Endodermal cell (in vitro differentiated cells): ENCODE results near the gene SYCP2. TPM values are rescaled to one million over a fixed set of nuclear protein-coding genes. Genes with fewer than 3 reads are reported as not detected.

Source experiments
- DNase-seq: peaks from one replicate; pipeline ENCODE4 v3.0.0-alpha.2; 2017
- H3K27ac ChIP-seq: 2 replicates; pipeline ENCODE4 v1.5.1; 2013; ENCODE audit warnings: mild to moderate bottlenecking, low read depth, low read length, moderate library complexity
- H3K27me3 ChIP-seq: 2 replicates; pipeline ENCODE4 v1.6.1; 2013; ENCODE audit warnings: mild to moderate bottlenecking, low read length, moderate library complexity; ENCODE audit not compliant: insufficient read depth, control insufficient read depth, poor library complexity, severe bottlenecking
- H3K36me3 ChIP-seq: 2 replicates; pipeline ENCODE4 v1.7.0; 2013; ENCODE audit warnings: mild to moderate bottlenecking, low read length, moderate library complexity; ENCODE audit not compliant: control insufficient read depth, insufficient read depth
- H3K4me1 ChIP-seq: one replicate; pipeline ENCODE4 v1.7.0; 2013; ENCODE audit warnings: low read length; ENCODE audit not compliant: control insufficient read depth, insufficient read depth
- H3K4me3 ChIP-seq: 2 replicates; pipeline ENCODE4 v1.5.1; 2013; ENCODE audit warnings: mild to moderate bottlenecking, low read length, moderate library complexity
- H3K9ac ChIP-seq: 2 replicates; pipeline ENCODE4 v1.6.1; 2013; ENCODE audit warnings: mild to moderate bottlenecking, low read length, moderate library complexity; ENCODE audit not compliant: poor library complexity, severe bottlenecking; ENCODE audit errors: extremely low read depth
- H3K9me3 ChIP-seq: 2 replicates; pipeline ENCODE4 v1.6.1; 2013; ENCODE audit warnings: mild to moderate bottlenecking, low read length, moderate library complexity; ENCODE audit not compliant: control insufficient read depth
- H3K27ac Mint-ChIP-seq: 2 replicates; pipeline ENCODE4 v1.8.0; 2020; ENCODE audit warnings: mixed read lengths
- H3K27me3 Mint-ChIP-seq: 2 replicates; pipeline ENCODE4 v1.8.0; 2021; ENCODE audit warnings: mild to moderate bottlenecking, mixed read lengths; ENCODE audit not compliant: insufficient read depth
- H3K36me3 Mint-ChIP-seq: 2 replicates; pipeline ENCODE4 v1.8.0; 2020; ENCODE audit warnings: low read depth, mixed read lengths
- H3K4me1 Mint-ChIP-seq: 2 replicates; pipeline ENCODE4 v1.8.0; 2020; ENCODE audit warnings: mixed read lengths
- H3K4me3 Mint-ChIP-seq: 2 replicates; pipeline ENCODE4 v1.8.0; 2020; ENCODE audit warnings: mild to moderate bottlenecking, moderate library complexity, mixed read lengths
- H3K9me3 Mint-ChIP-seq: 2 replicates; pipeline ENCODE4 v1.8.0; 2020; ENCODE audit warnings: mild to moderate bottlenecking, mixed read lengths
- WGBS, 2 experiments: methylation state at CpG; one replicate each; pipeline versions ENCODE4 v1.1.5 to v1.1.7; 2013; ENCODE audit warnings: missing lambda C conversion rate in 2 of 2, mixed read lengths in 1 of 2; ENCODE audit not compliant: insufficient coverage in 1 of 2, insufficient read length in 1 of 2; 5-methylcytosine and 5-hydroxymethylcytosine counted together
- total RNA-seq, 2 donors: library from RNA; stranded (reverse); fragmentation: NEBNext Ultra II Directional in 1 of 2; extraction: Animal tissue kit (Norgen Biotek cat#: 25700) in 1 of 2; gene quantifications; 2 replicates in 1 of 2; 3 replicates in 1 of 2; pipeline ENCODE4 v1.2.1, GENCODE V29; 2021
- TF ChIP-seq, protein P1 (sequence below): fragments of 200-600 bp; sonication (generic); conservative IDR thresholded peaks from 2 replicates; pipeline ENCODE4 v1.5.0; 2021; ENCODE audit warnings: antibody characterized with exemption, mild to moderate bottlenecking

Gene SYCP2
- total RNA-seq, 2 donors from 2014 or later = 1.2 to 1.4 TPM

DNA sequence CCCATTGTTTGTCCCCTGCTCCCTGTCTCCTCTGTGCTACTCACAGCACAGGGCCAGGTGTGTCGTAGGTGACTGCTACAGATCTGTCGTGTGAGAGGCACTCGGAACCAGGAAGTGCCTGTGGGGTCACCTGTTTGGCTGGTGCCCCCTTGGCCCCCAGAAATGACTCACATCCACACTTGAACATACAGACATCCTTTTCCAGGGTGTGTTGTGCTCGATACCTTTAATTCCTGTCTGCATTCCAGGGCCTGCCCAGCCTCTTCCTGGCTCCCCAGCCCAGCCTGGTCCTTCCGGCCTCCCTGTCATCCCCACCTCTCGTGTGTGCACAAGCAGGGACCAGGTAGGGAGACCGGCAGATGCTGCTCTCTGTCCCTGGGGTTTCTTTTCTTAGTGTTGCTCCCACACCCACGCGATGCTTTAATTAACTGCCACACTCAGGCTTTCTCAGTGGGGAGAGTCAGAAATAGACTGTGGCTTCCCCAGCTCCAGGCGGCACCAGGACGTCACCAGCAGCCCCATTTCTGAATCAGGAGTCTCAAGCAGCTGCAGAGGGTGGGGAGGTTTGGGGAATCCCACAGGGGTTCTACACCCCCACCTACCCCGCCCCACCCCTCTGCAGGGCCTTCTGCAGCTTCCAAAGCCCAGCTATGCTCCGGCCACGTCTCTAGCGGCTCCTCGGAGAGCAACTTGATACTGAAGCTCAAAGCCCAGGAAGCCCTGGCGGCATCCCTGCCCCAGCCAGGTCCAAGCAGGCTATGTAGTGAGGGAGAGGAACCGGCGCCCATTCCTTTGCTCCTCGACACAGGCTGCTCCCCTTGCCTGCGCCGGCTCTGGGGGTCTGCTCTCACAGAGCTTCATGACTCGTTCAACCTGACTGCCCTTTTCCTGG, 102.2 kb downstream of the SYCP2 start:
- no peak overlapping the region for H3K27ac ChIP-seq
- WGBS, 2 experiments = 82 to 85% methylated on average over 8 to 23 of the region's 23 CpGs

DNA sequence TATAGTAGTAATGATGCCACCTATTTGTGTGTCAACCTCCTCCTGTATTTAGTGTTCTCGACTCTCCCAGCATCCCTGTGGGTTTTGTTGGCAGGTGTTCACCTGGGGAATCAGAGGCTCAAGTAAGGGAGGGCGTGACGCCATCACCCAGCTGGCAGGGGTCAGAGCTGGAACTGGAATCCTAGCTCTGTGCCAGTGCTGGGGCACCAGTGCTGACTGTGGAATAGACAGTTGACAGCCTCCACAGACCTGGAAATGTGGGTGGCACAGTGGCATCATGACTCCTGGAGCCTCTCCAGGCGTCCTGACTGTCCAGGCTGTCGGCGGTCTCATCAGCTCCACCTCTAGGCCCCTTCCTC, 102.8 kb downstream of the SYCP2 start:
- H3K4me1 ChIP-seq = no peaks in the 10 kb centered on the region
- no peaks in the 10 kb centered on the region for H3K27me3 ChIP-seq
- 73 to 94% methylated on average over 3 to 6 of the region's 6 CpGs for WGBS, 2 experiments
- H3K27ac ChIP-seq = no peak overlapping the region
- peaks cover 4% of the 10 kb centered on the region for H3K4me1 Mint-ChIP-seq
- DNase-seq = peak; percentile 22
- no peak overlapping the region for H3K9ac ChIP-seq
- H3K36me3 Mint-ChIP-seq = no peaks in the 10 kb centered on the region
- no peaks in the 10 kb centered on the region for H3K9me3 Mint-ChIP-seq
- no peak overlapping the region for H3K4me3 Mint-ChIP-seq
- no peak overlapping the region for H3K27ac Mint-ChIP-seq
- peaks cover 6% of the 10 kb centered on the region for H3K27me3 Mint-ChIP-seq
- TF ChIP-seq, protein P1, sequence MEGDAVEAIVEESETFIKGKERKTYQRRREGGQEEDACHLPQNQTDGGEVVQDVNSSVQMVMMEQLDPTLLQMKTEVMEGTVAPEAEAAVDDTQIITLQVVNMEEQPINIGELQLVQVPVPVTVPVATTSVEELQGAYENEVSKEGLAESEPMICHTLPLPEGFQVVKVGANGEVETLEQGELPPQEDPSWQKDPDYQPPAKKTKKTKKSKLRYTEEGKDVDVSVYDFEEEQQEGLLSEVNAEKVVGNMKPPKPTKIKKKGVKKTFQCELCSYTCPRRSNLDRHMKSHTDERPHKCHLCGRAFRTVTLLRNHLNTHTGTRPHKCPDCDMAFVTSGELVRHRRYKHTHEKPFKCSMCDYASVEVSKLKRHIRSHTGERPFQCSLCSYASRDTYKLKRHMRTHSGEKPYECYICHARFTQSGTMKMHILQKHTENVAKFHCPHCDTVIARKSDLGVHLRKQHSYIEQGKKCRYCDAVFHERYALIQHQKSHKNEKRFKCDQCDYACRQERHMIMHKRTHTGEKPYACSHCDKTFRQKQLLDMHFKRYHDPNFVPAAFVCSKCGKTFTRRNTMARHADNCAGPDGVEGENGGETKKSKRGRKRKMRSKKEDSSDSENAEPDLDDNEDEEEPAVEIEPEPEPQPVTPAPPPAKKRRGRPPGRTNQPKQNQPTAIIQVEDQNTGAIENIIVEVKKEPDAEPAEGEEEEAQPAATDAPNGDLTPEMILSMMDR = no peak
- H3K9me3 ChIP-seq = no peaks in the 10 kb centered on the region
- no peaks in the 10 kb centered on the region for H3K36me3 ChIP-seq
- no peak overlapping the region for H3K4me3 ChIP-seq

More for the DNA sequence above, 102.2 kb downstream of the SYCP2 start:
- H3K27me3 Mint-ChIP-seq = peaks cover 6% of the 10 kb centered on the region
- no peak overlapping the region for H3K4me3 Mint-ChIP-seq
- Histone ChIP-seq H3K27me3 (no peaks in the 10 kb centered on the region), H3K9me3 (no peaks in the 10 kb centered on the region), H3K4me1 (no peaks in the 10 kb centered on the region), H3K9ac (no peak overlapping the region), H3K36me3 (no peaks in the 10 kb centered on the region), H3K4me3 (no peak overlapping the region)
- no peaks in the 10 kb centered on the region for H3K36me3 Mint-ChIP-seq
- peak; percentile 43 for DNase-seq
- TF ChIP-seq, protein P1 = no peak
- peaks cover 5% of the 10 kb centered on the region for H3K4me1 Mint-ChIP-seq
- no peak overlapping the region for H3K27ac Mint-ChIP-seq
- no peaks in the 10 kb centered on the region for H3K9me3 Mint-ChIP-seq

DNA sequence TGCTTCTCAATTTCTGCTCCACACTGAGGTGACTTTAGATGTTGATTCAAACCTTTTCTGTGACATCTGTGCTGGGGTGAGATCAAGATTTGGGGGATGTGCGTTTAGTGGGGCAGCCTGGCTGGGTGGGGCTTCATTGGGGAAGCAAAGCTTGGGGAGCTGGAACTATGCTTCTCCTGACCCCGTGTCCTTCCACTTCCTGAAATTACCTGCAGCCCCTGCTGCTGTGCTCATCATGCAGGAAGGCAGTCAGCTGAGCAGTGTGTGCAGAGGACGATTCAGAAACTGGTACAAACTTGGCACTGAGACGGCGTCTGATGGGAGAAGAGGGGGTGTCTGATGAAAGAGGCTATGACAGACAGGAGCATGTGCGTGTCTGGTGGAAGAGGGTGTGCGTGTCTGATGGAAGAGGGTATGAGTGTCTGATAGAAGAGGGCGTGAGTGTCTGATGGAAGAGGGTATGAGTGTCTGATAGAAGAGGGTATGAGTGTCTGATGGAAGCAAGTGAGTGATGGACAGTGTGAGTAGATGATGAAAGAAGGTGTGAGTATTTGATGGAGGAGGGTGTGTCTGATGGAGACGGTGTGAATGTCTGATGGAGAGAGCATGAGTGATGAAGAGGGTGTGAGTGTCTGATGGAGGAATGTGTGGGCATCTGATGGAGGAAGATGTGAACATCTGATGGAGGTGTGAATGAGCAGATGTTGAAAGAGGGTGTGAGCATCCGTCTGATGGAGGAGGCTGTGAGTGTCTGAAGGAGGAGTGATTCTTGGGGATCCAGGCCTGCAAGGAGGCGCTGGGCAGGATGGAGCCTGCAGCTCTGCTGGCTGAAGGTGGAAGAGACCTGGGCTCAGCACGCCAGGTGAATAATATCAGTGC, 103.4 kb downstream of the SYCP2 start:
- peaks cover 6% of the 10 kb centered on the region for H3K27me3 Mint-ChIP-seq
- no peak overlapping the region for H3K9ac ChIP-seq
- no peak overlapping the region for H3K4me3 Mint-ChIP-seq
- DNase-seq = no peak
- WGBS, 2 experiments = 83% methylated on average over 10 to 12 of the region's 12 CpGs
- H3K36me3 ChIP-seq = no peaks in the 10 kb centered on the region
- no peak overlapping the region for H3K4me3 ChIP-seq
- H3K27ac ChIP-seq = no peak overlapping the region
- peaks cover under 1% of the 10 kb centered on the region for H3K4me1 Mint-ChIP-seq
- no peaks in the 10 kb centered on the region for H3K27me3 ChIP-seq
- H3K36me3 Mint-ChIP-seq = no peaks in the 10 kb centered on the region
- TF ChIP-seq, protein P1 = no peak
- no peak overlapping the region for H3K27ac Mint-ChIP-seq
- no peaks in the 10 kb centered on the region for H3K4me1 ChIP-seq
- no peaks in the 10 kb centered on the region for H3K9me3 ChIP-seq
- H3K9me3 Mint-ChIP-seq = no peaks in the 10 kb centered on the region
